HepG2 (cell line): ENCODE measurements around the gene C1orf50. TPM values are rescaled to one million over a fixed set of nuclear protein-coding genes. Genes with fewer than 3 reads are reported as not detected.

Experiments
- AHR ChIP-seq: IDR thresholded peaks from 2 replicates; pipeline ENCODE4 v1.6.1; 2018; ENCODE audit warnings: missing genetic modification reagents, missing compliant biosample characterization
- BHLHE40 ChIP-seq: IDR thresholded peaks from 2 replicates; pipeline ENCODE4 v1.6.1; 2011; ENCODE audit warnings: low read length, improper control_type of control experiment
- CEBPB ChIP-seq: IDR thresholded peaks from 2 replicates; pipeline ENCODE4 v1.6.1; 2011; ENCODE audit warnings: low read depth, low read length, improper control_type of control experiment, borderline replicate concordance
- CENPX ChIP-seq: sonication (generic); formaldehyde crosslinking; IDR thresholded peaks from 2 replicates; pipeline ENCODE4 v1.9.0; 2021; ENCODE audit warnings: mild to moderate bottlenecking, missing genetic modification reagents, moderate library complexity
- CHD2 ChIP-seq: IDR thresholded peaks from 2 replicates; pipeline ENCODE4 v1.6.1; 2011; ENCODE audit warnings: low read depth, low read length, improper control_type of control experiment
- EEA1 ChIP-seq: sonication (generic); formaldehyde crosslinking; IDR thresholded peaks from 2 replicates; pipeline ENCODE4 v1.5.1; 2020; ENCODE audit warnings: mild to moderate bottlenecking, missing genetic modification reagents, borderline replicate concordance
- FOSL2 ChIP-seq: sonication (generic); formaldehyde crosslinking; IDR thresholded peaks from 2 replicates; pipeline ENCODE4 v1.4.0; 2020; ENCODE audit warnings: missing genetic modification reagents
- HNRNPLL ChIP-seq: fragments of 200-400 bp; formaldehyde crosslinking; IDR thresholded peaks from 2 replicates; pipeline ENCODE4 v1.6.1; 2017; ENCODE audit warnings: mild to moderate bottlenecking, low read depth, low read length; ENCODE audit not compliant: poor library complexity, severe bottlenecking
- HOXA5 ChIP-seq: sonication (generic); formaldehyde crosslinking; IDR thresholded peaks from 2 replicates; pipeline ENCODE4 v1.4.0; 2020; ENCODE audit warnings: missing genetic modification reagents
- MAFK ChIP-seq, 2 experiments: IDR thresholded peaks in 1 of 2; conservative IDR thresholded peaks in 1 of 2; 2 replicates each; pipeline ENCODE4 v1.6.1; 2011; ENCODE audit warnings: improper control_type of control experiment in 2 of 2, low read length in 2 of 2
- MXD4 ChIP-seq: IDR thresholded peaks from 2 replicates; pipeline ENCODE4 v1.6.1; 2016; ENCODE audit warnings: mild to moderate bottlenecking, missing biosample characterization, missing genetic modification reagents
- MXI1 ChIP-seq: IDR thresholded peaks from 3 replicates; pipeline ENCODE4 v1.6.1; 2012; ENCODE audit warnings: low read depth, low read length, inconsistent platforms, borderline replicate concordance
- NBN ChIP-seq: fragments of 450-650 bp; conservative IDR thresholded peaks from 2 replicates; pipeline ENCODE4 v1.6.1; 2017
- NFYB ChIP-seq: sonication (generic); formaldehyde crosslinking; IDR thresholded peaks from 2 replicates; pipeline ENCODE4 v1.4.0; 2020; ENCODE audit warnings: missing genetic modification reagents
- RAD21 ChIP-seq: fragments of 450-650 bp; formaldehyde crosslinking; IDR thresholded peaks from 2 replicates; pipeline ENCODE4 v1.5.0; 2020; ENCODE audit warnings: mild to moderate bottlenecking
- REPIN1 ChIP-seq: sonication (generic); formaldehyde crosslinking; IDR thresholded peaks from 2 replicates; pipeline ENCODE4 v1.8.0; 2022; ENCODE audit warnings: missing genetic modification reagents, low read depth, mild to moderate bottlenecking, borderline replicate concordance
- RXRA ChIP-seq: sonication (generic); formaldehyde crosslinking; IDR thresholded peaks from 2 replicates; pipeline ENCODE4 v1.5.1; 2020; ENCODE audit warnings: missing genetic modification reagents
- SALL2 ChIP-seq: sonication (generic); formaldehyde crosslinking; IDR thresholded peaks from 2 replicates; pipeline ENCODE4 v1.8.1; 2023; ENCODE audit warnings: mild to moderate bottlenecking, missing genetic modification reagents, inconsistent platforms
- SP1 ChIP-seq, 2 experiments: fragments of 450-650 bp in 1 of 2; sonication (generic) in 1 of 2; formaldehyde crosslinking in 1 of 2; IDR thresholded peaks; 2 replicates each; pipeline versions ENCODE4 v1.4.0 to v1.6.1; 2016 to 2020; ENCODE audit warnings: missing genetic modification reagents in 1 of 2
- USF2 ChIP-seq, 2 experiments: sonication (generic) in 1 of 2; formaldehyde crosslinking in 1 of 2; IDR thresholded peaks; 2 replicates each; pipeline versions ENCODE4 v1.5.1 to v1.6.1; 2011 to 2020; ENCODE audit warnings: borderline replicate concordance in 1 of 2, low read depth in 1 of 2, low read length in 1 of 2, mild to moderate bottlenecking in 1 of 2, missing genetic modification reagents in 1 of 2, moderate library complexity in 1 of 2
- ZBTB4 ChIP-seq: sonication (generic); formaldehyde crosslinking; IDR thresholded peaks from 2 replicates; pipeline ENCODE4 v1.4.0; 2020; ENCODE audit warnings: missing genetic modification reagents, mild to moderate bottlenecking, borderline replicate concordance
- ZFX ChIP-seq: sonication (generic); formaldehyde crosslinking; IDR thresholded peaks from 2 replicates; pipeline ENCODE4 v1.4.0; 2020; ENCODE audit warnings: mild to moderate bottlenecking, low read depth, missing genetic modification reagents, moderate library complexity
- ZNF24 ChIP-seq: fragments of 450-650 bp; IDR thresholded peaks from 2 replicates; pipeline ENCODE4 v1.6.1; 2017; ENCODE audit warnings: antibody characterized with exemption, mild to moderate bottlenecking
- ZNF331 ChIP-seq: sonication (generic); formaldehyde crosslinking; IDR thresholded peaks from 2 replicates; pipeline ENCODE4 v1.4.0; 2020; ENCODE audit warnings: missing genetic modification reagents
- ZNF713 ChIP-seq: sonication (generic); formaldehyde crosslinking; IDR thresholded peaks from 2 replicates; pipeline ENCODE4 v1.4.0; 2020; ENCODE audit warnings: mild to moderate bottlenecking, missing genetic modification reagents
- ZNF792 ChIP-seq: IDR thresholded peaks from 2 replicates; pipeline ENCODE4 v1.6.1; 2016
- polyA plus RNA-seq, 8 experiments: library from polyadenylated mRNA; depleted of rRNA in 3 of 8; stranded (reverse) in 7 of 8; unstranded in 1 of 8; fragments of >200 nt; fragmentation: Illumina TruSeq in 4 of 8; extraction: Trizol in 4 of 8; gene quantifications; 2 replicates each; pipeline versions ENCODE4 v1.2.1 to v1.2.3, GENCODE V29; 2011 to 2016; ENCODE audit warnings: low read depth in 4 of 8, missing spikeins in 1 of 8, mixed read lengths in 1 of 8; ENCODE audit not compliant: insufficient read depth in 1 of 8
- total RNA-seq, 5 experiments: library from RNA; depleted of rRNA; stranded (reverse); fragments of >200 nt; fragmentation: Illumina TruSeq; extraction: Trizol; gene quantifications; 2 replicates each; pipeline ENCODE4 v1.2.3, GENCODE V29; 2016; ENCODE audit warnings: low read depth in 1 of 5

Gene C1orf50
- total and polyA plus RNA-seq, 2 of the 13 experiments (the other 11 are each of a cell fraction or from before 2014, with no cell fraction given), result 4.3 to 4.8 TPM

GRCh38 chr1:42766741-42767509 lies at the start of gene C1orf50, which contains the start of gene P3H1 (continued):
- TF ChIP-seq ZNF713 (CRISPR knock-in tag) (0 out of 2 replicates have a peak, but pooled peaks have one; percentile 74), BHLHE40 (peak; percentile 9; the same call in 1 of the 2 replicates), CHD2 (peak; percentile 56; the same call in 1 of the 2 replicates), EEA1 (CRISPR knock-in tag) (0 out of 2 replicates have a peak, but pooled peaks have one; percentile 39), CEBPB (no peak), SP1 (IDR thresholded peaks at IDR 0.05) (no peak), SP1 (CRISPR knock-in tag; IDR thresholded peaks at IDR 0.05) (peak; percentile 23; the same call in 1 of the 2 replicates), NFYB (CRISPR knock-in tag) (peak; percentile 66), MXD4 (CRISPR knock-in tag) (0 out of 2 replicates have a peak, but pooled peaks have one; percentile 34), SALL2 (CRISPR knock-in tag) (peak; percentile 89), ZNF792 (CRISPR knock-in tag) (no peak), CENPX (CRISPR knock-in tag) (no peak), USF2 (IDR thresholded peaks at IDR 0.05; ENCODE audit: low read depth, low read length) (no peak), USF2 (CRISPR knock-in tag; IDR thresholded peaks at IDR 0.05; ENCODE audit: borderline replicate concordance) (no peak), ZBTB4 (CRISPR knock-in tag) (peak; percentile 60; the same call in 1 of the 2 replicates), RAD21 (CRISPR knock-in tag) (peak; percentile 48), MAFK (conservative IDR thresholded peaks at IDR 0.05 in 1 of 2, IDR thresholded peaks at IDR 0.05 in 1 of 2; ENCODE audit: low read length in 2 of 2) (no peak), ZFX (peak; percentile 86), ZNF24 (no peak), NBN (no peak), HNRNPLL (peak; percentile 89), ZNF331 (CRISPR knock-in tag) (peak; percentile 12), HOXA5 (peak; percentile 50; the same call in 1 of the 2 replicates), REPIN1 (CRISPR knock-in tag) (peak; percentile 61; the same call in 1 of the 2 replicates), RXRA (CRISPR knock-in tag) (peak; percentile 24; the same call in 1 of the 2 replicates), FOSL2 (CRISPR knock-in tag) (peak; percentile 28; the same call in 1 of the 2 replicates), MXI1 (peak; percentile 54; the same call in 1 of the 3 replicates), AHR (CRISPR knock-in tag) (peak; percentile 3; the same call in 1 of the 2 replicates)
